Right lobe of liver (tissue), 6 donors: Measurements from ENCODE around the gene MPP2. TPM values are rescaled to one million over a fixed set of nuclear protein-coding genes. Genes with fewer than 3 reads are reported as not detected.

Experiments
- ATAC-seq, 4 donors: fragments of 200-7000 bp; cut with Tn5 transposase; one replicate each; pipeline ENCODE4 v1.9.1; 2020; ENCODE audit warnings: mild to moderate bottlenecking in 4 of 4, moderate library complexity in 4 of 4
- DNase-seq, 3 donors: peaks; one replicate each; pipeline ENCODE4 v3.0.0-alpha.2; 2020
- H3K27ac ChIP-seq, 3 donors: fragments of 200-600 bp; one replicate each; pipeline ENCODE4 v1.8.0; 2022
- H3K27me3 ChIP-seq, 2 donors: fragments of 200-600 bp; one replicate each; pipeline ENCODE4 v1.8.0; 2022
- H3K36me3 ChIP-seq, 4 donors: fragments of 200-600 bp; sonication (generic) in 1 of 4; one replicate each; pipeline versions ENCODE4 v1.5.1 to v1.8.0; 2017 to 2022; ENCODE audit warnings: control low read depth in 1 of 4
- H3K4me1 ChIP-seq, 4 donors: fragments of 200-600 bp; sonication (generic) in 1 of 4; one replicate each; pipeline versions ENCODE4 v1.5.1 to v1.8.0; 2017 to 2022; ENCODE audit warnings: control low read depth in 1 of 4
- H3K4me3 ChIP-seq, 3 donors: fragments of 200-600 bp; one replicate each; pipeline ENCODE4 v1.8.0; 2022
- H3K9me3 ChIP-seq, 4 donors: fragments of 200-600 bp; sonication (generic) in 1 of 4; one replicate each; pipeline versions ENCODE4 v1.5.1 to v1.8.0; 2017 to 2022; ENCODE audit warnings: control low read depth in 1 of 4
- CTCF ChIP-seq, 4 donors: fragments of 200-600 bp in 3 of 4; fragments of 450-650 bp in 1 of 4; IDR thresholded peaks; one replicate each; pipeline versions ENCODE4 v1.5.1 to v1.8.0; 2016 to 2022; ENCODE audit warnings: antibody characterized with exemption in 4 of 4, mild to moderate bottlenecking in 2 of 4
- POLR2A ChIP-seq: fragments of 450-650 bp; IDR thresholded peaks from one replicate; pipeline ENCODE4 v1.6.1; 2017; ENCODE audit warnings: antibody characterized with exemption, mild to moderate bottlenecking
- WGBS: methylation state at CpG from one replicate; pipeline ENCODE4 v1.1.6; 2018; ENCODE audit warnings: low coverage, low lambda C conversion rate; ENCODE audit not compliant: insufficient coverage; ENCODE audit errors: missing lambda C conversion rate; 5-methylcytosine and 5-hydroxymethylcytosine counted together
- intact Hi-C, 2 donors: fragments of 100-400 bp; cut with DNase I; formaldehyde crosslinking; loops; one replicate each; pipeline versions ENCODE4 v1.11.2 to v1.14.1; 2022
- total RNA-seq, 6 experiments: library from RNA; depleted of rRNA in 2 of 6; stranded (reverse); fragments of >200 nt in 2 of 6; fragmentation: NEBNext Ultra II Directional in 3 of 6; extraction: Animal tissue kit (Norgen Biotek cat#: 25700) in 3 of 6; gene quantifications; one replicate each; pipeline versions ENCODE4 v1.1.0 to v1.2.4, GENCODE V29; 2016 to 2023
- donor health status: DM: no; HTN: yes; CAD: no.
- donor health status: DM: no; HTN: no; CAD: no.
- donor health status: DM: no; HTN: no; CAD: no.
- donor health status: DM: no; HTN: yes; CAD: no.
- donor health status: DM: no; HTN: yes; CAD: no.

MPP2 gene
- total RNA-seq, 6 experiments from 2014 or later, result 0.13 to 1.2 (median 0.18) TPM; not detected in 3

GRCh38 chr17:43881758-43882505, 25.4 kb downstream of the MPP2 start:
- H3K36me3 ChIP-seq, result no peaks in the 10 kb centered on the region
- no peaks in the 10 kb centered on the region for H3K9me3 ChIP-seq
- DNase-seq (no peak), ATAC-seq (no peak)
- no peak for TF ChIP-seq POLR2A
- TF ChIP-seq CTCF (IDR thresholded peaks at IDR 0.05), result no peak
- H3K27ac ChIP-seq, result no peak overlapping the region
- no peaks in the 10 kb centered on the region for H3K4me1 ChIP-seq
- WGBS, result no CpG with 5 or more reads among the region's 27 CpGs
- H3K27me3 ChIP-seq, result no peaks in the 10 kb centered on the region
- intact Hi-C loops, result no loop called here
- H3K4me3 ChIP-seq, result no peak overlapping the region

GRCh38 chr17:43881181-43881580, 26.2 kb downstream of the MPP2 start:
- no peak overlapping the region for H3K27ac ChIP-seq
- H3K9me3 ChIP-seq, result no peaks in the 10 kb centered on the region
- no peak for TF ChIP-seq CTCF (IDR thresholded peaks at IDR 0.05)
- TF ChIP-seq POLR2A, result no peak
- no peak for DNase-seq
- no peak overlapping the region for H3K4me3 ChIP-seq
- H3K36me3 ChIP-seq, result no peaks in the 10 kb centered on the region
- WGBS, result no CpG with 5 or more reads among the region's 12 CpGs
- intact Hi-C loops, result no loop called here
- ATAC-seq, result no peak
- H3K27me3 ChIP-seq, result no peaks in the 10 kb centered on the region
- H3K4me1 ChIP-seq, result no peaks in the 10 kb centered on the region

- DNase-seq (peak; percentile 45 to 65 (median 60)), ATAC-seq (peak; percentile 50 to 70 (median 65))
- no peaks in the 10 kb centered on the region for H3K9me3 ChIP-seq
- H3K27me3 ChIP-seq, result no peaks in the 10 kb centered on the region
- intact Hi-C loops, result no loop called here
- TF ChIP-seq POLR2A, result no peak
- peak; percentile 54 to 63 (median 60) for TF ChIP-seq CTCF (IDR thresholded peaks at IDR 0.05)
- no peak overlapping the region for H3K4me3 ChIP-seq
- H3K4me1 ChIP-seq, result no peaks in the 10 kb centered on the region
- no peak overlapping the region for H3K27ac ChIP-seq
- H3K36me3 ChIP-seq, result no peaks in the 10 kb centered on the region
- WGBS, result 83% methylated on average over 5 of the region's 20 CpGs
These were observed 26.8 kb downstream of the MPP2 start for GRCh38 chr17:43880420-43880991.

GRCh38 chr17:43879723-43880419, 27.5 kb downstream of the MPP2 start:
- WGBS, result no CpG with 5 or more reads among the region's 20 CpGs
- Histone ChIP-seq H3K4me3 (no peak overlapping the region), H3K9me3 (no peaks in the 10 kb centered on the region), H3K27me3 (no peaks in the 10 kb centered on the region), H3K36me3 (no peaks in the 10 kb centered on the region), H3K4me1 (no peaks in the 10 kb centered on the region), H3K27ac (no peak overlapping the region)
- TF ChIP-seq POLR2A (no peak), CTCF (IDR thresholded peaks at IDR 0.05) (no peak)
- no peak for DNase-seq
- intact Hi-C loops, result no loop called here
- ATAC-seq, result no peak
